Left colon (tissue), 2 donors: Measurements from ENCODE around the gene ITCH. TPM values are rescaled to one million over a fixed set of nuclear protein-coding genes. Genes with fewer than 3 reads are reported as not detected.
"Not testable (repeated sequence)": the region's sequence is repeated elsewhere in the genome, so short reads cannot be mapped to it uniquely, and the experiment has no call there.

Experiments
- ATAC-seq: fragments of 200-7000 bp; cut with Tn5 transposase; one replicate; pipeline ENCODE4 v1.9.1; 2020; ENCODE audit warnings: mild to moderate bottlenecking, moderate library complexity
- DNase-seq, 2 donors: peaks; one replicate each; pipeline ENCODE4 v3.0.0-alpha.2; 2020
- intact Hi-C, 2 donors: fragments of 100-400 bp; cut with DNase I in 1 of 2; cut with micrococcal nuclease in 1 of 2; formaldehyde crosslinking; loops; one replicate each; pipeline versions ENCODE4 v1.11.2 to v1.14.0; 2022; cut with DNase I, micrococcal nuclease
- total RNA-seq, 2 donors: library from RNA; stranded (reverse); fragmentation: NEBNext Ultra II Directional; extraction: Animal tissue kit (Norgen Biotek cat#: 25700); gene quantifications; one replicate each; pipeline ENCODE4 v1.2.1, GENCODE V29; 2021
- donor health status: DM: no; HTN: no; CAD: no.
- donor health status: DM: yes; HTN: yes; CAD: no.

The ITCH gene
- total RNA-seq, 2 donors from 2014 or later = 69.6 to 78.3 TPM

GRCh38 chr20:34482154-34482553, 119.1 kb downstream of the ITCH start:
- intact Hi-C loops, DNase-seq: not testable (repeated sequence)
- peak; percentile 53 for ATAC-seq

GRCh38 chr20:34483585-34484220, 120.6 kb downstream of the ITCH start:
- DNase-seq, intact Hi-C loops, ATAC-seq: not testable (repeated sequence)

- DNase-seq (no peak), ATAC-seq (no peak)
- intact Hi-C loops = no loop called here
These were observed 122.1 kb downstream of the ITCH start for GRCh38 chr20:34485068-34485634.

GRCh38 chr20:34491226-34491931, 128.3 kb downstream of the ITCH start:
- intact Hi-C loops = no loop called here
- DNase-seq = no peak
- no peak for ATAC-seq

GRCh38 chr20:34491932-34492509, 128.9 kb downstream of the ITCH start:
- ATAC-seq = no peak
- intact Hi-C loops = no loop called here
- DNase-seq = no peak

GRCh38 chr20:34493646-34494045, 130.6 kb downstream of the ITCH start:
- DNase-seq (no peak), ATAC-seq (no peak)
- intact Hi-C loops = no loop called here

- DNase-seq (no peak), ATAC-seq (no peak)
- intact Hi-C loops = no loop called here
These were observed 132.2 kb downstream of the ITCH start for GRCh38 chr20:34495307-34495706.

GRCh38 chr20:34495916-34496315, 132.8 kb downstream of the ITCH start:
- intact Hi-C loops = no loop called here
- ATAC-seq (no peak), DNase-seq (no peak)

- ATAC-seq, intact Hi-C loops, DNase-seq: not testable (repeated sequence)
These were observed 134.5 kb downstream of the ITCH start for GRCh38 chr20:34497596-34497995.

- intact Hi-C loops = no loop called here
- DNase-seq = no peak
- no peak for ATAC-seq
These were observed 137.8 kb downstream of the ITCH start for GRCh38 chr20:34500823-34501222.

GRCh38 chr20:34506480-34506879, 143.4 kb downstream of the ITCH start:
- ATAC-seq (no peak), DNase-seq (no peak)
- intact Hi-C loops = no loop called here

GRCh38 chr20:34507702-34508413, 144.8 kb downstream of the ITCH start:
- DNase-seq (no peak), ATAC-seq (no peak)
- intact Hi-C loops = no loop called here

GRCh38 chr20:34510575-34510974, 147.5 kb downstream of the ITCH start:
- DNase-seq = no peak
- no peak for ATAC-seq
- intact Hi-C loops = no loop called here

- intact Hi-C loops = no loop called here
- ATAC-seq (no peak), DNase-seq (no peak)
These were observed 148.8 kb downstream of the ITCH start for GRCh38 chr20:34511891-34512265.

GRCh38 chr20:34512266-34512954, 149.3 kb downstream of the ITCH start:
- DNase-seq = no peak
- intact Hi-C loops = no loop called here
- no peak for ATAC-seq

GRCh38 chr20:34512955-34513419, 149.9 kb downstream of the ITCH start:
- intact Hi-C loops = no loop called here
- DNase-seq = no peak
- ATAC-seq = no peak

- ATAC-seq, intact Hi-C loops, DNase-seq: not testable (repeated sequence)
These were observed 151.0 kb downstream of the ITCH start for GRCh38 chr20:34514034-34514433.

- DNase-seq = no peak
- peak; percentile 16 for ATAC-seq
- intact Hi-C loops = no loop called here
These were observed 151.9 kb downstream of the ITCH start for GRCh38 chr20:34514897-34515483.
